Activated CD8-positive, alpha-beta memory T cell treated with anti-CD3 and anti-CD28 coated beads, Interleukin-2, amount 50 U/mL, for 48 hours (primary cell): ENCODE data around the gene KCNE4.

Source experiments
- DNase-seq: peaks from one replicate; pipeline ENCODE4 v3.0.0-alpha.2; 2020

Gene KCNE4

GRCh38 chr2:223051693-223052289 is at the start of gene KCNE4:
Gene KCNE4 (plus strand): TSS chr2:223052190. CDS start chr2:223052831, 641 bp downstream.
- DNase-seq = no peak

GRCh38 chr2:223003191-223003590 is 48.8 kb upstream of the KCNE4 start:
- no peak for DNase-seq

GRCh38 chr2:223005496-223005895 is 46.5 kb upstream of the KCNE4 start:
- DNase-seq = no peak

- DNase-seq = no peak
Observed at GRCh38 chr2:223007531-223007930, 44.5 kb upstream of the KCNE4 start.

- DNase-seq = no peak
Observed at GRCh38 chr2:223008162-223008561, 43.8 kb upstream of the KCNE4 start.

- DNase-seq = no peak
Observed at GRCh38 chr2:223008956-223009355, 43.0 kb upstream of the KCNE4 start.

- DNase-seq = no peak
Observed at GRCh38 chr2:223010641-223011040, 41.3 kb upstream of the KCNE4 start.

GRCh38 chr2:223012291-223012690 is 39.7 kb upstream of the KCNE4 start:
- no peak for DNase-seq

GRCh38 chr2:223019390-223019930 is 32.5 kb upstream of the KCNE4 start:
- DNase-seq = no peak

GRCh38 chr2:223019987-223020717 is 31.8 kb upstream of the KCNE4 start:
- no peak for DNase-seq

- DNase-seq = no peak
Observed at GRCh38 chr2:223020971-223021675, 30.9 kb upstream of the KCNE4 start.

- DNase-seq = no peak
Observed at GRCh38 chr2:223026357-223027110, 25.5 kb upstream of the KCNE4 start.

- DNase-seq = no peak
Observed at GRCh38 chr2:223027442-223027841, 24.5 kb upstream of the KCNE4 start.

- DNase-seq = no peak
Observed at GRCh38 chr2:223029287-223029686, 22.7 kb upstream of the KCNE4 start.

- no peak for DNase-seq
Observed at GRCh38 chr2:223032187-223033142, 19.5 kb upstream of the KCNE4 start.

GRCh38 chr2:223034221-223034975 is 17.6 kb upstream of the KCNE4 start:
- DNase-seq = no peak

GRCh38 chr2:223036790-223037444 is 15.1 kb upstream of the KCNE4 start:
- no peak for DNase-seq

- no peak for DNase-seq
Observed at GRCh38 chr2:223037445-223037800, 14.6 kb upstream of the KCNE4 start.

GRCh38 chr2:223039618-223040017 is 12.4 kb upstream of the KCNE4 start:
- no peak for DNase-seq

GRCh38 chr2:223040527-223040926 is 11.5 kb upstream of the KCNE4 start:
- DNase-seq = no peak
